ENCODE results near the gene MED1. TPM values are rescaled to one million over a fixed set of nuclear protein-coding genes. Genes with fewer than 3 reads are reported as not detected.
"Not testable (repeated sequence)": the region's sequence is repeated elsewhere in the genome, so short reads cannot be mapped to it uniquely, and the experiment has no call there.

Gene MED1
- total RNA-seq, 1 experiment from 2014 or later, result 41.4 TPM

DNA sequence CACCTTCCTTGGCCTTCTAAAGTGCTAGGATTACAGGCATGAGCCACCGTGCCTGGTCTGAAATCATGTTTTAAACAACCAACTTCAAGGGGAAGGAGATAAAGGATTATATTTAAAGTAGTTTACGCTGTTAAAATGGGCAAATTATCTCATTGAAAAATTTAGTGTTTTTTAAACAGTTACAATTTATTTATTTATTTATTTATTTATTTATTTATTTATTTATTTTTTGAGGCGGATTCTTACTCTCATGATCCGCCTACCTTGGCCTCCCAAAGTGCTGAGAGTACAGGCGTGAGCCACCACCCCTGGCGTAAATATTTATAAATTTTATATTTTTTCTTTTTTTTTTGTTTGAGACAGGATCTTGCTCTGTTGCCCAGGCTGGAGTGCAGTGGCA lies 32.4 kb upstream of the MED1 start:
- H3K27me3 ChIP-seq (ENCODE audit: control insufficient read depth, insufficient read depth, low read length), result no peaks in the 10 kb centered on the region
- no peaks in the 10 kb centered on the region; the same call in 1 of the 2 replicates for H3K36me3 ChIP-seq (ENCODE audit: control insufficient read depth, insufficient read depth, low read length)
- intact Hi-C loops (cut with micrococcal nuclease; ENCODE audit: unreplicated experiment), result no loop called here
- POLR2A ChIA-PET, result interaction anchor here (0.6 kb wide), 1 partner anchor 23 kb away, joined by 3 read pairs; the partner anchor contains the start of gene CDK12
- ATAC-seq, result no peak
- no peak overlapping the region for H3K27ac ChIP-seq (ENCODE audit: low read length)
- CTCF ChIA-PET, result no interaction called here
- H3K9me3 ChIP-seq (ENCODE audit: control insufficient read depth, insufficient read depth, low read depth, low read length), result no peaks in the 10 kb centered on the region
- no peaks in the 10 kb centered on the region for H3K4me1 ChIP-seq (ENCODE audit: control insufficient read depth, insufficient read depth, low read length)
- no peak for TF ChIP-seq REST (IDR thresholded peaks at IDR 0.05; ENCODE audit: insufficient read depth in 1 of 2, low read depth in 2 of 2, low read length in 1 of 2)
- no peak for TF ChIP-seq TCF7L2 (IDR thresholded peaks at IDR 0.05; ENCODE audit: low read depth, low read length)
- TF ChIP-seq, protein P1, sequence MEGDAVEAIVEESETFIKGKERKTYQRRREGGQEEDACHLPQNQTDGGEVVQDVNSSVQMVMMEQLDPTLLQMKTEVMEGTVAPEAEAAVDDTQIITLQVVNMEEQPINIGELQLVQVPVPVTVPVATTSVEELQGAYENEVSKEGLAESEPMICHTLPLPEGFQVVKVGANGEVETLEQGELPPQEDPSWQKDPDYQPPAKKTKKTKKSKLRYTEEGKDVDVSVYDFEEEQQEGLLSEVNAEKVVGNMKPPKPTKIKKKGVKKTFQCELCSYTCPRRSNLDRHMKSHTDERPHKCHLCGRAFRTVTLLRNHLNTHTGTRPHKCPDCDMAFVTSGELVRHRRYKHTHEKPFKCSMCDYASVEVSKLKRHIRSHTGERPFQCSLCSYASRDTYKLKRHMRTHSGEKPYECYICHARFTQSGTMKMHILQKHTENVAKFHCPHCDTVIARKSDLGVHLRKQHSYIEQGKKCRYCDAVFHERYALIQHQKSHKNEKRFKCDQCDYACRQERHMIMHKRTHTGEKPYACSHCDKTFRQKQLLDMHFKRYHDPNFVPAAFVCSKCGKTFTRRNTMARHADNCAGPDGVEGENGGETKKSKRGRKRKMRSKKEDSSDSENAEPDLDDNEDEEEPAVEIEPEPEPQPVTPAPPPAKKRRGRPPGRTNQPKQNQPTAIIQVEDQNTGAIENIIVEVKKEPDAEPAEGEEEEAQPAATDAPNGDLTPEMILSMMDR (IDR thresholded peaks at IDR 0.05), result no peak
- no peak for TF ChIP-seq SIN3A (IDR thresholded peaks at IDR 0.05; ENCODE audit: borderline replicate concordance, insufficient read depth, low read depth, low read length)
- TF ChIP-seq POLR2AphosphoS5 (IDR thresholded peaks at IDR 0.05; ENCODE audit: low read depth, low read length), result no peak
- in situ Hi-C loops (cut with HindIII; ENCODE audit: low pct_unique_long_range_greater_than_20kb, low sequenced_read_pairs), result no loop called here
- BruUV-seq (replicated peaks), result no TSS peak
- no peak for DNase-seq (ENCODE audit: low read depth, low spot score)
- no peak overlapping the region for H3K4me3 ChIP-seq (ENCODE audit: low read depth in 2 of 2, low read length in 2 of 2)

DNA sequence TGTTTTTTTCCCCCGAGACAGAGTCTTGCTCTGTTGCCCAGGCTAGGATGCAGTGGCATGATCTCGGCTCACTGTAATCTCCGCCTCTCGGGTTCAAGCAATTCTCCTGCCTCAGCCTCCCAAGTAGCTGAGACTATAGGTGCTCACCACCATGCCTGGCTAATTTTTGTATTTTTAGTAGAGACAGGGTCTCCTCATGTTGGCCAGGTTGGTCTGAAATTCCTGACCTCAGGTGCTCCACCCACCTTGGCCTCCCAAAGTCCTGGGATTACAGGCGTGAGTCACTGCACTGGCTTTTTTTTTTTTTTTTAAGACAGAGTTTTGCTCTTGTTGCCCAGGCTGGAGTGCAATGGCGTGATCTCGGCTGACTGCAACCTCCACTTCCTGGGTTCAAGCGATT lies 28.6 kb upstream of the MED1 start:
- H3K4me1 ChIP-seq (ENCODE audit: control insufficient read depth, insufficient read depth, low read length); DNase-seq (ENCODE audit: low read depth, low spot score); intact Hi-C loops (cut with micrococcal nuclease; ENCODE audit: unreplicated experiment); ATAC-seq; BruUV-seq (replicated peaks); in situ Hi-C loops (cut with HindIII; ENCODE audit: low pct_unique_long_range_greater_than_20kb, low sequenced_read_pairs); H3K4me3 ChIP-seq (ENCODE audit: low read depth in 2 of 2, low read length in 2 of 2); H3K27ac ChIP-seq (ENCODE audit: low read length); H3K9me3 ChIP-seq (ENCODE audit: control insufficient read depth, insufficient read depth, low read depth, low read length); H3K36me3 ChIP-seq (ENCODE audit: control insufficient read depth, insufficient read depth, low read length); CTCF ChIA-PET; H3K27me3 ChIP-seq (ENCODE audit: control insufficient read depth, insufficient read depth, low read length): not testable (repeated sequence)
- POLR2A ChIA-PET, result interaction anchor here (0.6 to 0.7 kb wide), 3 partner anchors 104 to 234 kb away, joined by 4 to 18 read pairs (median 9); no protein-coding TSS in a partner anchor

- TF ChIP-seq SIN3A (IDR thresholded peaks at IDR 0.05; ENCODE audit: borderline replicate concordance, insufficient read depth, low read depth, low read length), result no peak
- TF ChIP-seq, protein P1 (IDR thresholded peaks at IDR 0.05), result no peak
- no peak for TF ChIP-seq REST (IDR thresholded peaks at IDR 0.05; ENCODE audit: insufficient read depth in 1 of 2, low read depth in 2 of 2, low read length in 1 of 2)
- no peak for TF ChIP-seq TCF7L2 (IDR thresholded peaks at IDR 0.05; ENCODE audit: low read depth, low read length)
- no peak overlapping the region for H3K4me3 ChIP-seq (ENCODE audit: low read depth in 2 of 2, low read length in 2 of 2)
- H3K9me3 ChIP-seq (ENCODE audit: control insufficient read depth, insufficient read depth, low read depth, low read length), result no peaks in the 10 kb centered on the region
- DNase-seq (ENCODE audit: low read depth, low spot score), result no peak
- no peaks in the 10 kb centered on the region for H3K4me1 ChIP-seq (ENCODE audit: control insufficient read depth, insufficient read depth, low read length)
- peaks cover 9% of the 10 kb centered on the region; the same call in 1 of the 2 replicates for H3K36me3 ChIP-seq (ENCODE audit: control insufficient read depth, insufficient read depth, low read length)
- CTCF ChIA-PET, result no interaction called here
- H3K27me3 ChIP-seq (ENCODE audit: control insufficient read depth, insufficient read depth, low read length), result no peaks in the 10 kb centered on the region
- in situ Hi-C loops (cut with HindIII; ENCODE audit: low pct_unique_long_range_greater_than_20kb, low sequenced_read_pairs) (no loop called here), intact Hi-C loops (cut with micrococcal nuclease; ENCODE audit: unreplicated experiment) (no loop called here)
- H3K27ac ChIP-seq (ENCODE audit: low read length), result no peak overlapping the region
- BruUV-seq (replicated peaks), result no TSS peak
- no peak for ATAC-seq
- POLR2A ChIA-PET, result no interaction called here
Observed at GRCh38 chr17:39473310-39473709, 22.2 kb upstream of the MED1 start.

DNA sequence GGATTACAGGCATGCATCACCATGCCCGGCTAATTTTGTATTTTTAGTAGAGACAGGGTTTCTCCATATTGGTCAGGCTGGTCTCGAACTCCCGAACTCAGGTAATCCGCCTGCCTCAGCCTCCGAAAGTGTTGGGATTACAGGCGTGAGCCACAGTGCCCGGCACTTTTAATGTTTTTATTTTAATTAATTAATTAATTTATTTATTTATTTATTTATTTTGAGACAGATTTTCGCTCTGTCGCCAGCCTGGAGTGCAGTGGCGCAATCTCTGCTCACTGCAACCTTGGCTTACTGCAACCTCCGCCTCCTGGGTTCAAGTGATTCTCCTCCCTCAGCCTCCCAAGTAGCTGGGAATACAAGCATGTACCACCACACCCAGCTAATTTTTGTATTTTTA lies 17.5 kb upstream of the MED1 start:
- POLR2A ChIA-PET; H3K4me3 ChIP-seq (ENCODE audit: low read depth in 2 of 2, low read length in 2 of 2); H3K27me3 ChIP-seq (ENCODE audit: control insufficient read depth, insufficient read depth, low read length); BruUV-seq (replicated peaks); DNase-seq (ENCODE audit: low read depth, low spot score); H3K9me3 ChIP-seq (ENCODE audit: control insufficient read depth, insufficient read depth, low read depth, low read length); intact Hi-C loops (cut with micrococcal nuclease; ENCODE audit: unreplicated experiment); H3K27ac ChIP-seq (ENCODE audit: low read length); in situ Hi-C loops (cut with HindIII; ENCODE audit: low pct_unique_long_range_greater_than_20kb, low sequenced_read_pairs); CTCF ChIA-PET; ATAC-seq; H3K36me3 ChIP-seq (ENCODE audit: control insufficient read depth, insufficient read depth, low read length); H3K4me1 ChIP-seq (ENCODE audit: control insufficient read depth, insufficient read depth, low read length): not testable (repeated sequence)

Data from Panc1 (cell line).